ENCODE measurements around the gene ILDR1. TPM values are rescaled to one million over a fixed set of nuclear protein-coding genes. Genes with fewer than 3 reads are reported as not detected.

Gene ILDR1
- total RNA-seq, 6 experiments from 2014 or later = 0.12 to 0.88 (median 0.33) TPM; not detected in 1

DNA sequence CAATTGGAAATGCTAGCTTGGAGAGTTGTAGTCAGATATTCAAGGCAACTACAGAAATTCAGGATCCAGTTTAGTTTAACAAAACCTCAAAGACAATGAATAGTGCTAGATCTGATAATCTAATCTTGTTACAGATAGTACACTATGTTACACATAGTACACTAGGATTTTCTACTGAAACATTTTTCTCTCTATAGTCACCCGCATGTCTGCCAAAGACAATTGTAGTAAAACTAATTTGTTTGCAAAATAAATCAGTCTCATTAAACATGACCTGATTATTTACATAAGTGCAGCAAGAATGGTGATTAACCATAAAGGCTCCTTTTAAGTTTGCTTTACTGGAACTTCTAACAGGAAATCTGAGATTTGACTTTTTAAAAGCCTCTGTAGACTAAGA, 52.0 kb downstream of the ILDR1 start:
- intact Hi-C loops (cut with DNase I) = no loop called here
- H3K9me3 ChIP-seq = no peaks in the 10 kb centered on the region

DNA sequence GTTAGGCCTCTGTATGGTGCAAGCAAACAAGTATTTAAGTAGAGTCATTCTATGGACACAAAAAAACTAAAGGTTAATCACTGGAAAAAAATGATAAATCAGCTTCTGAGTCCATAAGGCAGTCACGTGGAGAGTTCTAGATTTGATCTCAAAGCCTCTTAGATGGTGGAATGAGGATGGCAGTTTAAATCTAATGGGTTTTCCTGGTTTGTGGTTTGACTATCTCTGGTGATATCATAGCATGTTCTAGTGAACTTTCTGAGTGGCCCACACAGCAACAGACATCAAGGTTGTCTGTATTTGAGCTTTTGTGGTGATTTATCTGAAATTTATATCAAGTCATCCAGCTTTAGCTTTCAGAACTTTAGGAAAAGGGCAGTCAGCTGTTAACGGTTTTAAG, 52.4 kb downstream of the ILDR1 start:
- no peak for ATAC-seq
- Histone ChIP-seq H3K27me3 (no peaks in the 10 kb centered on the region), H3K27ac (no peak overlapping the region), H3K9me3 (no peaks in the 10 kb centered on the region), H3K4me1 (no peaks in the 10 kb centered on the region), H3K4me3 (no peak overlapping the region), H3K36me3 (no peaks in the 10 kb centered on the region)
- no peak for DNase-seq
- no peak for TF ChIP-seq CTCF (IDR thresholded peaks at IDR 0.05)
- TF ChIP-seq POLR2A (IDR thresholded peaks at IDR 0.05) = no peak
- 84% methylated on average over 2 of the region's 2 CpGs for WGBS (ENCODE audit: insufficient coverage, low coverage, low lambda C conversion rate, missing lambda C conversion rate)
- intact Hi-C loops (cut with DNase I) = no loop called here

More for the DNA sequence above, 52.0 kb downstream of the ILDR1 start:
- Histone ChIP-seq H3K27ac (no peak overlapping the region), H3K4me3 (no peak overlapping the region), H3K27me3 (no peaks in the 10 kb centered on the region), H3K36me3 (no peaks in the 10 kb centered on the region), H3K4me1 (no peaks in the 10 kb centered on the region)
- TF ChIP-seq CTCF (IDR thresholded peaks at IDR 0.05) (no peak), POLR2A (IDR thresholded peaks at IDR 0.05) (no peak)
- WGBS (ENCODE audit: insufficient coverage, low coverage, low lambda C conversion rate, missing lambda C conversion rate) = 67% methylated on average over 1 of the region's 1 CpG
- ATAC-seq = no peak
- DNase-seq = no peak

GRCh38 chr3:121963608-121964007, 58.4 kb downstream of the ILDR1 start:
- TF ChIP-seq CTCF (IDR thresholded peaks at IDR 0.05) = no peak
- no peak for TF ChIP-seq POLR2A (IDR thresholded peaks at IDR 0.05)
- WGBS (ENCODE audit: insufficient coverage, low coverage, low lambda C conversion rate, missing lambda C conversion rate) = no CpG with 5 or more reads among the region's 1 CpG
- H3K36me3 ChIP-seq = no peaks in the 10 kb centered on the region
- H3K27ac ChIP-seq = no peak overlapping the region
- no peaks in the 10 kb centered on the region for H3K4me1 ChIP-seq
- H3K9me3 ChIP-seq = no peaks in the 10 kb centered on the region
- no peak overlapping the region for H3K4me3 ChIP-seq
- DNase-seq = no peak
- intact Hi-C loops (cut with DNase I) = no loop called here
- ATAC-seq = no peak
- no peaks in the 10 kb centered on the region for H3K27me3 ChIP-seq

- H3K4me3 ChIP-seq = no peak overlapping the region
- no peak for ATAC-seq
- no peaks in the 10 kb centered on the region for H3K36me3 ChIP-seq
- no peak for DNase-seq
- no peak overlapping the region for H3K27ac ChIP-seq
- no peaks in the 10 kb centered on the region for H3K9me3 ChIP-seq
- intact Hi-C loops (cut with DNase I) = no loop called here
- TF ChIP-seq POLR2A (IDR thresholded peaks at IDR 0.05) = no peak
- TF ChIP-seq CTCF (IDR thresholded peaks at IDR 0.05) = no peak
- H3K27me3 ChIP-seq = no peaks in the 10 kb centered on the region
- no peaks in the 10 kb centered on the region for H3K4me1 ChIP-seq
Measured at GRCh38 chr3:121962443-121962842, 59.6 kb downstream of the ILDR1 start.

DNA sequence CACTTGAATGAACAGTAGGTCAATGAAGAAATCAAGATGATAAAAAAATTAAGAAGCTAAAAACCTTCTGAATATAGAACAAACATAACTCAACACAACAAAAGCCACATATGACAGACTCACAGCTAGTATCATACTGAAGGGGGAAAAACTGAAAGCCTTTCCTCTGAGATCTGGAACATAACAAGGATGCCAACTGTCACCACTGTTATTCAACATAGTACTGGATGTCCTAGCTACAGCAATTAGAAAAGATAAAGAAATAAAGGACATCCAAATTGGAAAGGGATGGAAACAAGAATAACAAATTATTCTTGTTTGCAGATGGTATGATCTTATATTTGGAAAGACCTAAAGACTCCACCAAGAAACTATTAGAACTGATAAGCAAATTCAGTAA, 60.8 kb downstream of the ILDR1 start:
- H3K4me1 ChIP-seq = no peaks in the 10 kb centered on the region
- intact Hi-C loops (cut with DNase I) = no loop called here
- ATAC-seq (no peak), DNase-seq (no peak)
- TF ChIP-seq POLR2A (IDR thresholded peaks at IDR 0.05) = no peak
- TF ChIP-seq CTCF (IDR thresholded peaks at IDR 0.05) = no peak
- H3K27me3 ChIP-seq = no peaks in the 10 kb centered on the region
- H3K27ac ChIP-seq = no peak overlapping the region
- no peak overlapping the region for H3K4me3 ChIP-seq
- H3K9me3 ChIP-seq = no peaks in the 10 kb centered on the region
- no peaks in the 10 kb centered on the region for H3K36me3 ChIP-seq
